Measurements from ENCODE around the gene WDR43.

DNA sequence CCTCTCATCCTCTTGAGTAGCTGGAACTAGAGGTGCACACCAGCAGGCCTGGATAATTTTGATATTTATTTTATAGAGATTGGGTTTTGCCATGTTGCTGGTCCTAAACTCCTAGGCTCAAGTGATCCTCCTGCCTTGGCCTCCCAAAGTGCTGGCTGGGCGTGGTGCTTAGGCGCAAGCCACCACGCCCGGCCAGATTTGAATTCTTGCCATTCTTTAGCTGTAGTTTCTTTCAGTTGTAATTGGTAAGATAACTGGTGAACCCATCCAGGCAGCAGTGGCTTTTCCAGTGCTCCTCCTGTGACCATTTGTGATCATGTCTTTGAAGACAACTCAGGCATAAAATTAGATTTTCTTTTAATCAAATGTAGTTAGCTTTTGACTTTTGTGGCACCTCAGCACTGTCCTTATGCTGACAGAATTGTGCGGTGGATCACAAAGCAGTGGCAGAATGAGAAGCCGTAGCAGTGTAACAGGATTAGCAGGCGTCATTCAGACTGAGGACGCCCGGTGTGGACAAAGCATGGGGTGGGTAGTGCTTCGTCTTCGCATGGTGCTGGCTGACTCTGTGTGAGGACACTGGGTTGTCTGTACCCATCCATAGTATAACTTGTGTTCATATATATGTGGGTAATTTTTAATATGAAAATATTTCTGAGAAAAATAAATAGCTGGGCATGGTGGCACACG lies 56.6 kb downstream of the WDR43 start:
- TF ChIP-seq RARB (CRISPR knock-in tag; IDR thresholded peaks at IDR 0.05): no peak
- no peak for TF ChIP-seq SNAI2 (CRISPR knock-in tag; IDR thresholded peaks at IDR 0.05)
- TF ChIP-seq, protein P1, sequence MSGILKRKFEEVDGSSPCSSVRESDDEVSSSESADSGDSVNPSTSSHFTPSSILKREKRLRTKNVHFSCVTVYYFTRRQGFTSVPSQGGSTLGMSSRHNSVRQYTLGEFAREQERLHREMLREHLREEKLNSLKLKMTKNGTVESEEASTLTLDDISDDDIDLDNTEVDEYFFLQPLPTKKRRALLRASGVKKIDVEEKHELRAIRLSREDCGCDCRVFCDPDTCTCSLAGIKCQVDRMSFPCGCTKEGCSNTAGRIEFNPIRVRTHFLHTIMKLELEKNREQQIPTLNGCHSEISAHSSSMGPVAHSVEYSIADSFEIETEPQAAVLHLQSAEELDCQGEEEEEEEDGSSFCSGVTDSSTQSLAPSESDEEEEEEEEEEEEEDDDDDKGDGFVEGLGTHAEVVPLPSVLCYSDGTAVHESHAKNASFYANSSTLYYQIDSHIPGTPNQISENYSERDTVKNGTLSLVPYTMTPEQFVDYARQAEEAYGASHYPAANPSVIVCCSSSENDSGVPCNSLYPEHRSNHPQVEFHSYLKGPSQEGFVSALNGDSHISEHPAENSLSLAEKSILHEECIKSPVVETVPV (CRISPR knock-in tag; IDR thresholded peaks at IDR 0.05): no peak
- TF ChIP-seq ESRRG (CRISPR knock-in tag; IDR thresholded peaks at IDR 0.05): no peak
- TF ChIP-seq OSR1 (CRISPR knock-in tag; IDR thresholded peaks at IDR 0.05): no peak

Data from SK-N-SH treated with all-trans-retinoic acid at 6 μM for 48 hours (cell line).